Neural progenitor cell (in vitro differentiated cells): Measurements from ENCODE around the gene RAB11FIP2. TPM values are rescaled to one million over a fixed set of nuclear protein-coding genes. Genes with fewer than 3 reads are reported as not detected.
A peak's percentile ranks its signal among the peaks of the same experiment; 100 is the strongest.

ENCODE experiments used
- DNase-seq: peaks from one replicate; pipeline ENCODE4 v3.0.0-alpha.2; 2016; ENCODE audit warnings: low spot score
- H2AFZ ChIP-seq: fragments of 200-600 bp; sonication (generic); replicated peaks from 2 replicates; pipeline ENCODE4 v1.6.1; 2016; ENCODE audit warnings: antibody characterized with exemption
- H3F3A ChIP-seq: fragments of 200-600 bp; sonication (generic); 2 replicates; pipeline ENCODE4 v1.6.1; 2016; ENCODE audit warnings: antibody characterized with exemption, low read depth
- H3K27ac ChIP-seq: fragments of 200-600 bp; sonication (generic); 2 replicates; pipeline ENCODE4 v1.5.1; 2016; ENCODE audit warnings: mild to moderate bottlenecking
- H3K27me3 ChIP-seq: fragments of 200-600 bp; sonication (generic); 2 replicates; pipeline ENCODE4 v1.6.1; 2016; ENCODE audit warnings: mild to moderate bottlenecking, moderate library complexity
- H3K36me3 ChIP-seq: fragments of 200-600 bp; sonication (generic); 2 replicates; pipeline ENCODE4 v1.5.1; 2016
- H3K4me1 ChIP-seq: fragments of 200-600 bp; sonication (generic); 2 replicates; pipeline ENCODE4 v1.6.1; 2016; ENCODE audit warnings: mixed run types
- H3K4me2 ChIP-seq: fragments of 200-600 bp; sonication (generic); 2 replicates; pipeline ENCODE4 v1.6.1; 2016
- H3K4me3 ChIP-seq: fragments of 200-600 bp; sonication (generic); 2 replicates; pipeline ENCODE4 v1.5.1; 2016
- H3K79me2 ChIP-seq: fragments of 200-600 bp; sonication (generic); 2 replicates; pipeline ENCODE4 v1.6.1; 2016; ENCODE audit warnings: low read depth
- H3K9ac ChIP-seq: fragments of 200-600 bp; sonication (generic); 2 replicates; pipeline ENCODE4 v1.6.1; 2016
- H3K9me3 ChIP-seq: fragments of 200-600 bp; sonication (generic); 2 replicates; pipeline ENCODE4 v1.5.1; 2016; ENCODE audit warnings: low read depth
- H4K20me1 ChIP-seq: fragments of 200-600 bp; sonication (generic); 2 replicates; pipeline ENCODE4 v1.6.1; 2016; ENCODE audit warnings: low read depth
- H3K27ac Mint-ChIP-seq: 3 replicates; pipeline ENCODE4 v1.8.0; 2021; ENCODE audit warnings: mixed read lengths
- H3K27me3 Mint-ChIP-seq: 2 replicates; pipeline ENCODE4 v1.8.0; 2022; ENCODE audit warnings: low read depth, mild to moderate bottlenecking, inconsistent platforms, moderate library complexity, mixed read lengths; ENCODE audit not compliant: insufficient read depth
- H3K36me3 Mint-ChIP-seq: 3 replicates; pipeline ENCODE4 v1.8.0; 2021; ENCODE audit warnings: mixed read lengths
- H3K4me1 Mint-ChIP-seq: 3 replicates; pipeline ENCODE4 v1.8.0; 2021; ENCODE audit warnings: mixed read lengths
- H3K4me3 Mint-ChIP-seq: 3 replicates; pipeline ENCODE4 v1.8.0; 2021; ENCODE audit warnings: mild to moderate bottlenecking, moderate library complexity, mixed read lengths
- H3K9me3 Mint-ChIP-seq: 3 replicates; pipeline ENCODE4 v1.8.0; 2020; ENCODE audit warnings: mixed read lengths
- CTCF ChIP-seq: fragments of 200-600 bp; sonication (generic); IDR thresholded peaks from 2 replicates; pipeline ENCODE4 v1.5.1; 2017; ENCODE audit warnings: antibody characterized with exemption, mild to moderate bottlenecking
- EZH2 ChIP-seq: fragments of 200-600 bp; sonication (generic); IDR thresholded peaks from 2 replicates; pipeline ENCODE4 v1.6.1; 2017; ENCODE audit warnings: antibody characterized with exemption, mild to moderate bottlenecking, moderate library complexity
- EZH2phosphoT487 ChIP-seq: fragments of 200-600 bp; sonication (generic); IDR thresholded peaks from 2 replicates; pipeline ENCODE4 v1.6.1; 2017; ENCODE audit warnings: antibody characterized with exemption
- total RNA-seq: library from RNA; depleted of rRNA; stranded (reverse); fragments of >200 nt; gene quantifications from 2 replicates; pipeline ENCODE4 v1.2.3, GENCODE V29; 2015; ENCODE audit warnings: low replicate concordance

The RAB11FIP2 gene
- total RNA-seq, 1 donor from 2014 or later, result 50.7 TPM

- Histone ChIP-seq H3K27ac (peak overlapping the region; percentile 97), H3K4me2 (peak overlapping the region; percentile 91), H2AFZ (peak overlapping the region; percentile 87), H3K36me3 (no peaks in the 10 kb centered on the region), H3F3A (peaks cover 37% of the 10 kb centered on the region), H3K27me3 (no peaks in the 10 kb centered on the region), H3K4me1 (peaks cover 44% of the 10 kb centered on the region), H3K9ac (peak overlapping the region; percentile 27), H3K79me2 (peaks cover 52% of the 10 kb centered on the region), H3K9me3 (no peaks in the 10 kb centered on the region), H4K20me1 (no peaks in the 10 kb centered on the region), H3K4me3 (peak overlapping the region; percentile 60)
- TF ChIP-seq EZH2 (no peak), EZH2phosphoT487 (no peak), CTCF (no peak)
- H3K36me3 Mint-ChIP-seq, result no peaks in the 10 kb centered on the region
- DNase-seq, result no peak
- H3K27ac Mint-ChIP-seq, result peak overlapping the region; percentile 85
- peak overlapping the region; percentile 95 for H3K4me3 Mint-ChIP-seq
- peaks cover 2% of the 10 kb centered on the region for H3K27me3 Mint-ChIP-seq
- no peaks in the 10 kb centered on the region for H3K9me3 Mint-ChIP-seq
- peaks cover 38% of the 10 kb centered on the region for H3K4me1 Mint-ChIP-seq
Measured at GRCh38 chr10:118045837-118046394, 825 bp downstream of the RAB11FIP2 start.

GRCh38 chr10:118045158-118045836 lies 1.4 kb downstream of the RAB11FIP2 start:
- TF ChIP-seq EZH2 (no peak), EZH2phosphoT487 (no peak), CTCF (no peak)
- Histone ChIP-seq H3F3A (peaks cover 37% of the 10 kb centered on the region), H3K9me3 (no peaks in the 10 kb centered on the region), H3K79me2 (peaks cover 59% of the 10 kb centered on the region), H3K4me2 (peak overlapping the region; percentile 91), H3K36me3 (no peaks in the 10 kb centered on the region), H3K4me1 (peaks cover 44% of the 10 kb centered on the region), H2AFZ (no peak overlapping the region), H3K27ac (peak overlapping the region; percentile 97), H3K27me3 (no peaks in the 10 kb centered on the region), H3K4me3 (peak overlapping the region; percentile 60), H3K9ac (peak overlapping the region; percentile 27), H4K20me1 (no peaks in the 10 kb centered on the region)
- Mint-ChIP-seq H3K4me3 (peak overlapping the region; percentile 95), H3K4me1 (peaks cover 38% of the 10 kb centered on the region), H3K36me3 (no peaks in the 10 kb centered on the region), H3K27ac (peak overlapping the region; percentile 85), H3K9me3 (no peaks in the 10 kb centered on the region), H3K27me3 (peaks cover 2% of the 10 kb centered on the region)
- no peak for DNase-seq

GRCh38 chr10:118042827-118043242 lies 3.9 kb downstream of the RAB11FIP2 start:
- Mint-ChIP-seq H3K27ac (no peak overlapping the region), H3K36me3 (peaks cover 1% of the 10 kb centered on the region), H3K9me3 (no peaks in the 10 kb centered on the region), H3K27me3 (peaks cover 2% of the 10 kb centered on the region), H3K4me1 (peaks cover 38% of the 10 kb centered on the region), H3K4me3 (peak overlapping the region; percentile 50)
- no peak for TF ChIP-seq CTCF
- no peak for TF ChIP-seq EZH2phosphoT487
- no peak for TF ChIP-seq EZH2
- DNase-seq, result no peak
- Histone ChIP-seq H3K79me2 (peaks cover 75% of the 10 kb centered on the region), H3K4me1 (peaks cover 44% of the 10 kb centered on the region), H2AFZ (no peak overlapping the region), H3K9me3 (no peaks in the 10 kb centered on the region), H4K20me1 (no peaks in the 10 kb centered on the region), H3K4me3 (no peak overlapping the region), H3K36me3 (no peaks in the 10 kb centered on the region), H3F3A (peaks cover 35% of the 10 kb centered on the region), H3K4me2 (peak overlapping the region; percentile 91), H3K27me3 (no peaks in the 10 kb centered on the region), H3K27ac (peak overlapping the region; percentile 10), H3K9ac (no peak overlapping the region)
